Stimulated activated CD4-positive, alpha-beta T cell treated with anti-CD3 and anti-CD28 coated beads, Interleukin-15, amount 100 ng/mL, for 48 hours (primary cell): ENCODE results near the gene GSTT4.
"Not testable (repeated sequence)": the region's sequence is repeated elsewhere in the genome, so short reads cannot be mapped to it uniquely, and the experiment has no call there.

Experiments
- DNase-seq, 2 donors: peaks; one replicate each; pipeline ENCODE4 v3.0.0-alpha.2; 2020; ENCODE audit warnings: low read depth in 2 of 2

The GSTT4 gene

DNA sequence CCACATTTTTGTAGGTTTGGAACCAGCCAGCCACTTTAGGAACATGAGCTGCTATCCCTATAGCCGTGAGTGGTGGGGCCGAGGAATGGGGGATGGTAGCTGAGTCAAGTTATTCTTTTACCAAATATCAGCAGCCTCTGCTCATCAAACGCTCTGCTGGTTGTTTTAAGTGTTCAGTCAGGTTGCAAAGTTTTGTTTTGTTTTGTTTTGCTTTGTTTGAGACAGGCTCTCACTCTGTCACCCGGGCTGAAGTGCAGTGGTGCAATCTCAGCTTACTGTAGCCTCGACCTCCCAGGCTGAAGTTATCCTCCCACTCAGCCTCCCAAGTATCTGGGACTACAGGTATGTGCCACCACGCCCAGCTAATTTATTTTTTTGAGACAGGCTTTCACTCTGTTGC lies 20.2 kb upstream of the GSTT4 start:
- no peak for DNase-seq

DNA sequence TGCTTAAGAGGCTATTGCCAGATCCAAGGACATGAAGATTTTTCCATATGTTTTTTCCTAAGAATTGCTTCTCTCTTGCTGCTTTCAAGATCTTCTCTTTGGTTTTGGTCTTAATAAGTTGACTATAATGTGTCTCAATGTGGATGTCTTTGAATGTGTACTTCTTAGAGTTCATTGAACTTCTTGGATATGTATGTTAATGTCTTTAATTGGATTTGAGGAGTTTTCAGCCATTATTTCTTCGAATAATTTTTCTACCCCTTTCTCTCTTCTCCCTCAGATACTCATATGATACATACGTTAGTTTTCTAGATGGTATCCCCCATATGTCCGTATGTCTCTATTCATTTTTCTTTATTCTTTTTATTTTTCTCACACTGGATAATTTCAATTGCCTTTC lies 19.1 kb upstream of the GSTT4 start:
- no peak for DNase-seq

GRCh38 chr22:24023204-24023789 lies 18.0 kb upstream of the GSTT4 start:
- no peak for DNase-seq

- DNase-seq = no peak
These were observed 16.1 kb upstream of the GSTT4 start for GRCh38 chr22:24021304-24021703.

DNA sequence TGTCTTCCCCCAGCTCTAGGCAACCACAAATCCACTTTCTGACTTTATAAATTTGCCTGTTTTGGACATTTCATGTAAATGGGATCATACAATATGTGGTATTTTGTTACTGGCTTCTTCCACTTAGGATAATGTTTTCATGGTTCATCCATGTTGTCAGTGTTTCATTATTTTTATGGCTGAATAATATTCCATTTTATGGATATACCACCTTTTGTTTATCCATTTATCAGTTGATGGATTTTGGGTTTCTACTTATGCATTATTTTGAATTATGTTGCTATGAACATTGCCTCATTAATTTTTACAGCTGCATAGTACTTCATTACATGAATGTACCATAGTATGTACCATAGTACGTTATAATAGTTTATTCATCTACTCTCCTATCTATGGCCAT lies 10.9 kb upstream of the GSTT4 start:
- no peak for DNase-seq

DNA sequence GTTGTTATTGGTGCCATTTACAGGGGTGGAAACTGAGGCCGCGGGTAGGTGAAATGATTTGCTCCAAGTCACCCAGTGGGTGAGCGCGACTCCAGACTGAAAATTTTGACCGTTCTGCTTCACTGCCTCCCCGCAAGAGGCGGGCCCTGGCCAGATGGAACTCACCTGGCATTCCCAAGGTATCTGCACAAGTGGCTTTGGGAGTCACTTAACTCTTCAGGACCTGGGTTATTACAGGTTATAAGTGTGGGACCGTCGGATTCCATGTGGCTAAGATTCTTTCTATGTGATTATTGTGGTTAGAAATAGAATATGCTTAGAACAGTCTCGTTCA lies 6.4 kb upstream of the GSTT4 start:
- DNase-seq = no peak

- no peak for DNase-seq
These were observed 4.8 kb upstream of the GSTT4 start for GRCh38 chr22:24010018-24010391.

GRCh38 chr22:24009227-24010017 lies 4.2 kb upstream of the GSTT4 start:
- no peak for DNase-seq

DNA sequence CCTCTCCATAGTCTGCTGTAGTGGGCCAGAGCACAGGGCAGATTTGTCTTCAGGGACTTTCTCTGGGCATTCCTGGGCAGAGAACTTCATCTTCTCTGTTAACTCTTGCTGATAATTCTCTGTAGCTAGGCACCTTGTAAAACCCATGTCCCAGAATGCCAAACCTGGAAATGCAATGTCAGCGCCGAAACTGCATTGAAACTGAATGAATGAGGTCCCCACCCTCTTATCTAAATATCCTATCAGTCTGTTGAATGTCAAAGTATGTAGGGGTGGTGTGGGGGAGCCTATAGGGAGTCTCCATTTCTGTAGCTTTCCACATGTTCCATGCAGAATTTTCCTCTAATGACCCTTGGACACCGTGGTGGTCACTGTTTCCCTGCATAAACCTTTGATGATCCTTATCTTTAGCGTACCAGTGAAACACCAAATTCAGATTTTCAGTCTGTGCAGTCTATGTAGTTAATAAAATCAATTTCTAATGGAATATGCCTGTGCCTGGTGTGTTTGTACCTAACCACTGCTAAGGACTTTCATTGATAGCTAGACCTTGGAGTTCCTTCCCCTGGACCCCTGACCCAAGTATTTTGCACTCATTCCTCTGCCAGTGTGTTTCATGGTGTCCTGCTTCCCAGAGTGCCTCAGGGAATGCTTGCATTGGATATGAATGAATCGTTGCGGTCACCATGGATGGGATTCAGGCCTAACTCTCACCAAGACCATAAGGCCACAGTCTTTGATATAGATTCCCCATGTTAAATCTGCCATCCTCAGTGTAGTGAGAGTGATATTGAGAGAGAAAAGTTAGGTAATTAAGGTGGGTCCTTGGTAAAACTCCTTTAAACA lies 3.4 kb upstream of the GSTT4 start:
- DNase-seq = no peak

DNA sequence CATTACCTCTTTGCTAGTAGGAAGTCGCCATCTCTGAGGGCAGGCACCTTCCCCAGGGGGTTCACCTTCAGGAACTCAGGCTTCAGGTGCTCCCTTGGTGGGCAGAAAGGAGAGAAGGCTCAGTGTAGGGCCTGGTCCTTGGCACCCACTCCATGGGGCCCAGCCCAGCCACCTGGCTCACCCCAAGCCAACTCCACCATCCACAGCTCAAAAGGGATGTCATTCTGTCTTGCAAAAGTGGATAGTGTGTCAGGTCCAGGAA lies 2.7 kb upstream of the GSTT4 start:
- DNase-seq = no peak

- no peak for DNase-seq
These were observed 2.2 kb upstream of the GSTT4 start for GRCh38 chr22:24007253-24008021.

- no peak for DNase-seq
These were observed 1.6 kb upstream of the GSTT4 start for GRCh38 chr22:24006914-24007214.

GRCh38 chr22:24006207-24006913 lies 1.1 kb upstream of the GSTT4 start:
- DNase-seq = no peak

DNA sequence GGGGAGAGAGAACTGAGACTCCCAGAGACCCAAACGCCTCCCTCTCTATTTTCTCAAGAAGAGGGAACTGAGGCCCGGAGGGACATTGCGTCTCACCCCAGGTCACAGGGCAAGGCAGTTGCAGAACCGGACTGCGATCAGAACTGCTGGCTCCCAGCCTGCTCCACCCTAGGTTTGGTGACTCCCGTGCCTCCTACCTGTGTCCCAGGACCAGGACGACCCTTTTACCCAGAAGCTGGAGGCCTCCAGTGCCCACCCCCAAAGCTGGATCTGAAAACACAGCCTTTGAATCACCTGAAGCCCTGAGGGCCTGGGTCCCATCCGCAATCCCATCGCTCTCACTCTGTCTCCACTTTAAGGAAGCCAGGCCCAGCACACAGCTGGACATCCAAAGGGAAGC lies 1.4 kb downstream of the GSTT4 start:
- no peak for DNase-seq

DNA sequence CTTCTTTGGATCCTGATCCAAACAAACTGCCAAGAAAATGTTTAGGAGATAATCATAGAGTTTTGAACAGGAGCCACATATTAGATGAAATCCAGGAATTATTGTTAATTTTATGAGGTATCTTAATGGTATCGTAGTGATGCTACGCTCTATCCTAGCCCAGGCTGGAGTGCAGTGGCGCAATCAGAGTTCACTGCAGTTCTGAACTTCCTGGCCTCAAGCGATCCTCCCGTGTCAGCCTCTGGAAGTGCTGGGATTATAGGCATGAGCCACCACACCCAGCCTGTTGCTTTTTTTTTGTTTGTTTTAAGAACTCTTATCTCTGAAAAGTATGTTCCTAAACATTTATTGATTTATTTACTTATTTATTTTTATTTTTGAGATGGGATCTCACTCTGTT lies 2.4 kb downstream of the GSTT4 start:
- no peak for DNase-seq

DNA sequence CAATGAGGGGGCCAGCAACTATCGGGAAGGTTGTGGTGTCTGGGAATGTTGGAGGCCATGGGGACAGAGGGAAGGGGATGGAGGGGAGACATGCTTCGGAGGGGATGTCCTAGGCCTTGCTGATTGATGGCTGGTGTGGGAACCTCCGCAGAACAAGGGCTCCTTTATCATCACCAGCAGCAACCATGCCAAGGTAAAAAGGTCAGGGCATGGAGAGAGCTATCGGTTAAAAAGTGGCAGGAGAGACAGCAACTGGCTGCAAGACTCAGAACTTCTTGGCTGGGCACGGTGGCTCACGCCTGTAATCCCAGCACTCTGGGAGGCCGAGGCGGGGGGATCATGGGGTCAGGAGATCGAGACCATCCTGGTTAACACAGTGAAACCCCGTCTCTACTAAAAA lies 3.0 kb downstream of the GSTT4 start:
- no peak for DNase-seq

GRCh38 chr22:24001314-24001713 lies 3.9 kb downstream of the GSTT4 start:
- DNase-seq = no peak

DNA sequence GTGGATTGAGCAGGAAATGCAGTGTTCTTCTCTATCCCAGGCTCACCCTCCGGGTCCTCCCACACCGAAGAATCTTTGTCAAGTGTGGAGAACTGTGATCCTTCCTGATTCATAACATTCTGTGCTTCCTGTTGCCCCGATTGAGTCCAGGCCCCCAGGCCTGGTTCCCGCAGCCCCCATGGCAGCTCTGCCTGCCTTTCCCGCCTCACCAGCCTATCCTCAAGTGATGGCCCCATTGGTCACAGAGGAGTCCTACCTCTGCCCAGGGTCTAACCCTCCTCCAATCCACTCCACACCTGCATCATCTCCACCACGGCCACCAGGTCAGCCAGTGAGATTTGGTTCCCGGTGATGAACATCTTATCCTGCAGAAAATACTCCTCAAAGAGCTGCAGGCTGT lies 5.5 kb downstream of the GSTT4 start:
- not testable (repeated sequence) for DNase-seq

DNA sequence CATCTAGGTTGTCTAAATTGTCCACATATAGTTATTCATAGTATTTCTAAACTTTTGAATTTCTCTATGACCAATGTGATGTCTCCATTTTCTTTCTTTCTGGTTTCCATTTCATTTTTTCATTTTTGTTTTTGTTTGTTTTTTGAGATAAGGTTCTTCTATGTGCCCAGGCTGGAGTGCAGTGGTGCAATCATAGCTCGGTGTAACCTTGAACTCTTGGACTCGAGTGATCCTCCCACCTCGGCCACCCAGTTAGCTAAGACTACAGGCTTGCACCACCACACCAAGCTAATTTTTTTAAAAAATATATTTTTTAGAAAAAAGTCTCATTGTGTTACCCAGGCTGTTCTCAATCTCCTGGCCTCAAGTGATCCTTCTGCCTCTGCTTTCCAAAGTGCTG lies 8.2 kb downstream of the GSTT4 start:
- DNase-seq = no peak

DNA sequence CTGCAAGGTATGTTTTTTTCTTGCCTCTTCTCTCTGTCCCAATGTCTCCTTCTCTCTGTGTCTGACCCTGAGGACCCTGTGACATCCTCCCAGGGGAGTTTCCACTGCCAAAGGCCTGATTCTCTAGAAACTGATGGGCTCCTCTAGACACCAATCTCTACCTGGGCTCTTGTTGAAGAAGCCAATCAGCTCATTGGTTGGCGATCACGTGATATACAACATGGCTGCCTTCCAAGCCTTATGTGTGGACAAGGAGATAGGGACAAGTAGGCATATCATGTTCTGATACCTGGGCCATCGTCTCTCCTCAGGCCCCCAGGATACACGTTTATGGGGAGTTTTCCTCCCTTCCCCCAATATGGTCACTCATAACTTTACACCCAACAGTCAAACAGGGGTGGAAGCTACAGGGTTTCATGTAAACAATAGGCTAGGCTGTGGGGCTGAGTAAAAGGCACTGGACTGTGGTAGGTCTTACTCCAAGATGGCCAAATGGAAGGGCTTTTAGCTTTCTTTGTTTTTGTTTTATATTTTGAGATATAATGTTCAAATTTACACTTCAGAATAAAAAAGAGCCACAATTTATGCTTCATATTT lies 11.6 kb downstream of the GSTT4 start:
- DNase-seq = not testable (repeated sequence)

- not testable (repeated sequence) for DNase-seq
These were observed 12.2 kb downstream of the GSTT4 start for GRCh38 chr22:23993080-23993479.
